Measurements from ENCODE around the gene NEB.

NEB gene

DNA sequence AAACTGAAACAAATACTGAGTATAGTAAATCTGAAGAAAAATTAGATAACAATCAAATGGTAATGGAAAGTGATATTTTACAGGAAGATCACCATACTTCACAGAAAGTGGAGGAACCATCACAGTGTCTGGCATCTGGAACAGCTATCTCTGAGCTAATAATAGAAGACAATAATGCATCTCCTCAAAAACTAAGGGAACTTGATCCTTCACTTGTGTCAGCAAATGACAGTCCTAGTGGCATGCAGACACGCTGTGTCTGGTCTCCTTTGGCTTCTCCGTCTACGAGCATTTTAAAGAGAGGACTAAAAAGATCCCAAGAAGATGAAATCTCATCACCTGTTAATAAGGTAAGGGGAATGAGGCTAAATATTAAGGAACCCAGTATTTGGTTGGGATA, 268.5 kb downstream of the NEB start:
- no peak for DNase-seq

DNA sequence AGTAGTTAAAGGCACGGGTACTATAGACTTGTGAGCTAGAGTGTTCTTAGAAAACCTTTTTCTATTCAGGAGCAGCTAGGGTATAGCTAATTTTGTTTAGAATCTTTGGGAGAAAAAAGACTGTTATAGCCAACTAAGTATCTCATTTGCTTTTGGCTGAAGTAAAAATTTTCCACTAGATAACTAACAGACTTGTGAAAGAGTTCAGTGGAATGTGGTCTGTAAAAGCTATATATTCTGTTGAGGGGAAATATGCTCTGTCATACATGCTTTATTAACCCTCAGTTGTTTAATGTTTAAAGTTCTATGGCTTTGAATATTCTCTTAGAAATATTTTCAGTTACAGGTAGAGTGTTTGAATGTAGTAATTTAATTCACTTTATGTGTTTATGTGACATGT, 274.9 kb downstream of the NEB start:
- DNase-seq = no peak

DNA sequence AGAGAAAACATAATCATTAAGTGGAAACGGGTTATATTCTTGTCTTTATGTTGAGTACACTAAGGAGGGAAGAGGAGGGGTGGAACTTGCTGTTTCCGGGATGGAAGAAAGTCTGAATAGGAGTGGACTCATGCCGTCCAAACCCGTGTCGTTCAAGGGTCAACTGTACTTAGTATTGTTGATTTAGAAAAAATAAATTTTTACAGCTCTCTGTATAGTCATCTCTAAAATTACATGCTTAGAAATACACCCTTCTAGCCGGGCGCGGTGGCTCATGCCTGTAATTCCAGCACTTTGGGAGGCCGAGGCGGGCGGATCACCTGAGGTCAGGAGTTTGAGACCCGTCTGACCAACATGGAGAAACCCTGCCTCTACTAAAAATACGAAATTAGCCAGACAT, 295.1 kb downstream of the NEB start:
- DNase-seq = no peak

DNA sequence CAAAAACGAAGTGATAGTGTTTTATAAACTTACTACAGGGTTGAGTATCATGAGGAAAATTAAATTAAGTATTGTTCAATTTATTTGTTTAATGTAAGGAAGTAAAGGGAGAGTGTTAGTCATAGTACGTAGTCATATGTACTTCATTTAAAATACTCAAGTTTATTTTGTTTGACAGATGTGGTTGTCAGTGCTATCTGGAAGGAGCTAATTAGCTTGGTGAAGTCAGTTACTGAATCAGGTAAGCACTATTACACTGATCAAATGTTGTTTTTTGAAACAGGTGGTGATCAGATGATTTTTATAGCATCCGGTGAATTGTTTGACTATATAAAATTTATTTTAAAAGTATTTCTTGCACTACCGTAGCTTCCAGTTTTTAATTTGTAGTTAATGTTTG, 295.8 kb downstream of the NEB start:
- DNase-seq = no peak

DNA sequence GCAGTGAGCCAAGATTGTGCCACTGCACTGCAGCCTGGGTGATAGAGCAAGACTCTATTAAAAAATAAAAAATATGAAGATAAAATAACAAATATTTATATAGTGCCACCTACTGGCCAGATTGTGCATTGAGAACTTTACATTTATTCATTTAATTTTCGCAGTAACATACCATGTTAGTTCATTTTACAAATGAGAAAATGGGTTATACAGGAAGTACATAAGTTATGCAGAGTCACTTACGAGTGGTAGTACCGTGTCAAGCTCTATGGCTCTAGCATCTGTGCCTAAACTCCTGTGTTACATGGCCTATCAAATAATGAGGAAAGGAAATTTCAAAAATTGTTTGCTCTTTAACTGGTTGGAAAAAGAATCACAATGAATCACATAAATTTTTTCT, 296.6 kb downstream of the NEB start:
- DNase-seq = peak in 1 of 2 experiments; percentile 12
